Keratinocyte (primary cell): ENCODE measurements around the gene TTLL6. TPM values are rescaled to one million over a fixed set of nuclear protein-coding genes. Genes with fewer than 3 reads are reported as not detected.
A peak's percentile ranks its signal among the peaks of the same experiment; 100 is the strongest.

Experiments used
- DNase-seq: peaks from one replicate; pipeline ENCODE4 v3.0.0-alpha.2; 2011; ENCODE audit warnings: low read depth, missing footprints, low spot score
- FAIRE-seq: peaks from 2 replicates; lab custom pipeline; 2011; peaks lifted over from hg19 to GRCh38; lab: Jason Lieb, UNC
- H2AFZ ChIP-seq: 2 replicates; pipeline ENCODE4 v1.6.0; 2012; ENCODE audit warnings: low read length, control low read depth, inconsistent platforms; ENCODE audit not compliant: control insufficient read depth
- H3K27ac ChIP-seq: 2 replicates; pipeline ENCODE4 v1.5.1; 2011; ENCODE audit warnings: low read length; ENCODE audit not compliant: control insufficient read depth, insufficient read depth
- H3K27me3 ChIP-seq: 3 replicates; pipeline ENCODE4 v1.6.0; 2011; ENCODE audit warnings: low read length; ENCODE audit not compliant: control insufficient read depth, insufficient read depth; ENCODE audit errors: extremely low read depth
- H3K36me3 ChIP-seq, 2 experiments: 2 replicates in 1 of 2; 3 replicates in 1 of 2; pipeline ENCODE4 v1.5.1; 2011; ENCODE audit warnings: low read length in 2 of 2, mild to moderate bottlenecking in 1 of 2; ENCODE audit not compliant: control insufficient read depth in 2 of 2, insufficient read depth in 2 of 2; ENCODE audit errors: extremely low read depth in 1 of 2
- H3K4me1 ChIP-seq: 3 replicates; pipeline ENCODE4 v1.5.1; 2011; ENCODE audit warnings: low read length; ENCODE audit not compliant: control insufficient read depth, insufficient read depth; ENCODE audit errors: extremely low read depth
- H3K4me2 ChIP-seq: 3 replicates; pipeline ENCODE4 v1.6.0; 2011; ENCODE audit warnings: low read depth, low read length; ENCODE audit not compliant: control insufficient read depth, insufficient read depth; ENCODE audit errors: extremely low read depth
- H3K4me3 ChIP-seq, 3 experiments: fragments of 200-600 bp in 1 of 3; sonication (generic) in 1 of 3; 2 replicates in 2 of 3; 3 replicates in 1 of 3; pipeline ENCODE4 v1.5.1; 2011 to 2016; ENCODE audit warnings: low read length in 3 of 3, mild to moderate bottlenecking in 3 of 3, control low read depth in 2 of 3, inconsistent platforms in 1 of 3, low read depth in 1 of 3, mixed read lengths in 1 of 3, mixed run types in 1 of 3, moderate library complexity in 1 of 3; ENCODE audit not compliant: control insufficient read depth in 2 of 3, insufficient read depth in 2 of 3; ENCODE audit errors: extremely low read depth in 1 of 3
- H3K79me2 ChIP-seq: 2 replicates; pipeline ENCODE4 v1.6.0; 2012; ENCODE audit warnings: low read length; ENCODE audit not compliant: control insufficient read depth, insufficient read depth
- H3K9ac ChIP-seq: 3 replicates; pipeline ENCODE4 v1.6.0; 2011; ENCODE audit warnings: low read length; ENCODE audit not compliant: control insufficient read depth, insufficient read depth; ENCODE audit errors: extremely low read depth
- H3K9me1 ChIP-seq: 3 replicates; pipeline ENCODE4 v1.6.0; 2011; ENCODE audit warnings: low read length; ENCODE audit not compliant: control insufficient read depth, insufficient read depth; ENCODE audit errors: extremely low read depth
- H3K9me3 ChIP-seq: 2 replicates; pipeline ENCODE4 v1.5.1; 2012; ENCODE audit warnings: low read depth, low read length; ENCODE audit not compliant: control insufficient read depth
- H4K20me1 ChIP-seq: 3 replicates; pipeline ENCODE4 v1.6.0; 2011; ENCODE audit warnings: low read length; ENCODE audit not compliant: control insufficient read depth, insufficient read depth; ENCODE audit errors: extremely low read depth
- CTCF ChIP-seq, 3 experiments: IDR thresholded peaks in 1 of 3; conservative IDR thresholded peaks in 1 of 3; optimal IDR thresholded peaks in 1 of 3; 2 replicates in 2 of 3; 3 replicates in 1 of 3; pipeline versions ENCODE3 to v1.5.1; 2011; ENCODE audit warnings: low read length in 3 of 3, mild to moderate bottlenecking in 3 of 3, moderate library complexity in 2 of 3, control low read depth in 1 of 3, inconsistent platforms in 1 of 3; ENCODE audit not compliant: insufficient read depth in 2 of 3; ENCODE audit errors: extremely low read depth in 1 of 3
- EZH2 ChIP-seq: IDR thresholded peaks from one replicate; pipeline ENCODE4 v1.6.1; 2012; ENCODE audit warnings: inconsistent platforms, mild to moderate bottlenecking, low read length, moderate library complexity
- dilution Hi-C: fragments of 300-500 bp; cut with MboI; formaldehyde crosslinking; loops from one replicate; pipeline ENCODE4 v1.7.0; 2020; ENCODE audit warnings: low sequenced_read_pairs; ENCODE audit not compliant: extremely low pct_ligation_motif_present
- polyA plus RNA-seq, 5 experiments: library from polyadenylated mRNA; depleted of rRNA in 3 of 5; stranded (reverse) in 3 of 5; stranded (forward) in 1 of 5; unstranded in 1 of 5; fragments of >200 nt; gene quantifications; 1 replicate in 1 of 5; 2 replicates in 3 of 5; 3 replicates in 1 of 5; pipeline versions ENCODE4 v1.2.1 to v1.2.3, GENCODE V29; 2011 to 2012; ENCODE audit warnings: missing spikeins in 2 of 5, low read depth in 1 of 5, low replicate concordance in 1 of 5

Gene TTLL6
- polyA plus RNA-seq, 1 donor (not counting 4 experiments of a cell fraction or from before 2014, with no cell fraction given), result not detected

- H2AFZ ChIP-seq, result no peak overlapping the region
- no peak overlapping the region for H3K4me3 ChIP-seq
- H3K4me1 ChIP-seq, result no peaks in the 10 kb centered on the region
- no peaks in the 10 kb centered on the region for H3K79me2 ChIP-seq
- H4K20me1 ChIP-seq, result peaks cover 2% of the 10 kb centered on the region
- H3K27me3 ChIP-seq, result peaks cover 99% of the 10 kb centered on the region
- FAIRE-seq (no peak), DNase-seq (no peak)
- TF ChIP-seq CTCF (optimal IDR thresholded peaks at IDR 0.05 in 1 of 3, IDR thresholded peaks at IDR 0.05 in 1 of 3, conservative IDR thresholded peaks at IDR 0.05 in 1 of 3; ENCODE audit: extremely low read depth in 1 of 3, insufficient read depth in 2 of 3, low read length in 3 of 3) (no peak), EZH2 (no peak)
- H3K9me1 ChIP-seq, result no peaks in the 10 kb centered on the region
- no peak overlapping the region for H3K27ac ChIP-seq
- H3K36me3 ChIP-seq, result no peaks in the 10 kb centered on the region
- H3K4me2 ChIP-seq, result no peak overlapping the region
- H3K9me3 ChIP-seq, result no peaks in the 10 kb centered on the region
- dilution Hi-C loops, result no loop called here
- no peak overlapping the region for H3K9ac ChIP-seq
These were observed 86.8 kb downstream of the TTLL6 start for GRCh38 chr17:48730240-48730550.

- dilution Hi-C loops, result no loop called here
- Histone ChIP-seq H4K20me1 (no peaks in the 10 kb centered on the region), H3K27ac (no peak overlapping the region), H2AFZ (no peak overlapping the region), H3K36me3 (no peaks in the 10 kb centered on the region), H3K4me3 (no peak overlapping the region), H3K9me1 (no peaks in the 10 kb centered on the region), H3K9me3 (no peaks in the 10 kb centered on the region), H3K79me2 (no peaks in the 10 kb centered on the region), H3K9ac (no peak overlapping the region), H3K27me3 (peaks cover 99% of the 10 kb centered on the region), H3K4me2 (no peak overlapping the region), H3K4me1 (no peaks in the 10 kb centered on the region)
- DNase-seq (no peak), FAIRE-seq (no peak)
- TF ChIP-seq CTCF (optimal IDR thresholded peaks at IDR 0.05 in 1 of 3, IDR thresholded peaks at IDR 0.05 in 1 of 3, conservative IDR thresholded peaks at IDR 0.05 in 1 of 3; ENCODE audit: extremely low read depth in 1 of 3, insufficient read depth in 2 of 3, low read length in 3 of 3), result no peak
- peak; percentile 86 for TF ChIP-seq EZH2
These were observed 87.4 kb downstream of the TTLL6 start for GRCh38 chr17:48729335-48730239.
